ACHN (cell line): ENCODE data around the gene OCSTAMP.

Source experiments
- DNase-seq: peaks from one replicate; pipeline ENCODE4 v3.0.0-alpha.2; 2015
- in situ Hi-C: cut with HindIII; loops from 2 replicates; pipeline ENCODE4 v1.10.0; 2017; ENCODE audit warnings: low sequenced_read_pairs, low pct_ligation_motif_present, low pct_unique_long_range_greater_than_20kb

Gene OCSTAMP

GRCh38 chr20:46539113-46539512 lies 11.3 kb downstream of the OCSTAMP start:
- no peak for DNase-seq
- in situ Hi-C loops = no loop called here

DNA sequence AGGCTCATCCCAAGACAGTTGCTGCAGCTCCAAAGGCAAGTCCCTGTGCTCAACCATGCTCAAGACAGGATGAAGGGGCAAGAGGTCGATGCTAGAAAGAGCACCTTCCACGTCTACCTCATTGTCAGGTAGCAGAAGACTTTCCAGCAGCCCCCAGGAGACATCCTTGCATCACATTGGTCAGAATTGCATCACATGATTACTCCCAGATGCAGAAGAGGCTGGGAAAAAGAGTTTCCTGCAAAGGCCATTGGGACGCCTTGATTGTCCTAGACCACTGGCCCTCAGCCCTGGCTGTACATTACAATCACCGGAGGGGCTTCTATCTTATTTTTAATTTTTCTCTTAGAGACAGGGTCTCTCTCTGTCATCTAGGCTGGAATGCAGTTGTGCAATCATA lies 19.8 kb downstream of the OCSTAMP start:
- in situ Hi-C loops = no loop called here
- no peak for DNase-seq

DNA sequence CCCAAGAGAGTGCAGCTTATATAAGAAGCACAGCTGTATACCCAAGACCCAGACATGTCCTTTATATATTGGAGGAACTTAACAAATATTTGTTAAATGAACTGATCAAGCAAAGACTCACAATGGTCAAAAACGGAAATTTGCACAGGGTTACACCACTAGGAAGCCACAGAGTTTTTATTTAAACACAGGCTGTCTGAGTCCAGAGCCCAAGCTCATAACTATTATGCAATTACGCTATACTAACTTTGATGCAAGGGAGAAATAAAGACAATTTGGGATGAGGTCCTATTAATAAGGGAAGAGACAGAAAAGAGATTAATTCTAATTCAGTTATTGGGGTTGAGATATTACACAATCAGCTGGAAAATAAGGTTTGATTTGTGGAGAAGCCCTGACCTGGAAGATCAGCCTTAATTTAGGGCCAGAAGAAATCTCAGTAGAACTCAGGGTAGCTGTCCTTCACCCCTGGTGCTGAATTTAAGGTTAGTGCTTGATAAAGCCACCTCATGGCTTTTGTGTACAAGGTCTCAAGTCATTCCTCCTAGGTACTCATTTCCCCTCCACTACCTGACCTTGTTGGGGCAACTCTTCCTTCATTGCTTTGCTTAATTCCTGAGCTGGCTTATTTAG lies 26.6 kb downstream of the OCSTAMP start:
- in situ Hi-C loops = no loop called here
- DNase-seq = peak; percentile 25

DNA sequence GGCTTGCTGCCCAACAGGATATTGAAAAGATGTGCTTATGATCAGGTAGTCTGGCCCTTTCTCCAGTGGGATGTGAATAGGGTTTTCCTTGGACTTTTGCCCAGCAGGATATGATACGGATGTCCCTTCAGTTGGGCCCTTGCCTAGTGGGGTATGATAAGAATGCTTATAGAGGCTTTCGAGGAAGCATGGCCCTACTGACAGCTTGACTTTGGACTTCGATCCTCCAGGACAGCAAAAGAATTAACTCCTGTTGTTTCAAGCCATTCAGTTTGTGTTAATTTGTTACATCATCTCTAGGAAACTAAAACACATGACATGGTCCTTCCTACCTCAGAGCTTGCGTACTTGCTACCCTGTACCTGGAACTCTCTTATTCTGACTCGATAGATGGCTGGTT lies 27.3 kb downstream of the OCSTAMP start:
- in situ Hi-C loops = no loop called here
- no peak for DNase-seq

DNA sequence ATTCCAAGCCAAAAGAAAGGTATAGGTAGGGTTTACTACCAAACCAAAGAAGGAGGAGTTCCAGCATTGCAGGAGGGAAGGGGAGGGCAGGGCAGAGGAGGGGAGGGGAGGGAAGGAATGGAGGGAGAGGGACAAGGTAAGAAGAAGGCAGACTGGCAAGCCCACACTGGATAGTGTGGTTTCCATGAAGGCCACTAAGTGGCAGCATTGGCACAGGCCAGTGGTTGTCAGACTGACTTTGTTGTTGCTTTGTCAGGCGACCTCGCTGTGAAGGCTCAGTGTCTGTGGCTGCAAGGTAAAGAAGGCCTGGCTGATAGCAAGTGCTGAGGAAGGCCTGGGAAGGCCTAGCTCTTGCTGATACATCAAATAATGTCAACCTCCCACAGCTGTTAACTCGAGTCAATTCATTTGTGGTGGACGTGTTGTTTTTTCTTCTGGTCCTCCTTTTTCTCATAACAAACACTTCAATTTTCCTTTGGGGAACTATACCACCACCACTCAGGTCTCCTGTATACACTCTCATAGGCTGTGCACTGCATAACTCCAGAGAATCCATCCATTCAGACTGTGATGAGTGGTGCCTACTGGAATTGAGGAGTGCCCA lies 29.4 kb downstream of the OCSTAMP start:
- in situ Hi-C loops = no loop called here
- DNase-seq = peak; percentile 52

GRCh38 chr20:46520540-46520939 lies 29.9 kb downstream of the OCSTAMP start:
- in situ Hi-C loops = no loop called here

GRCh38 chr20:46519471-46520068 lies 30.9 kb downstream of the OCSTAMP start:
- DNase-seq = no peak
- in situ Hi-C loops = no loop called here

More at GRCh38 chr20:46520540-46520939, 29.9 kb downstream of the OCSTAMP start:
- DNase-seq = no peak

GRCh38 chr20:46512943-46513844 lies 37.3 kb downstream of the OCSTAMP start, which contains the start of gene ZNF334:
TSS of gene ZNF334 (minus strand) at chr20:46513559. CDS start at chr20:46512102, 1,457 bp downstream.
- DNase-seq = no peak
- in situ Hi-C loops = no loop called here

GRCh38 chr20:46509523-46509922 lies 40.9 kb downstream of the OCSTAMP start:
- in situ Hi-C loops = no loop called here
- no peak for DNase-seq

DNA sequence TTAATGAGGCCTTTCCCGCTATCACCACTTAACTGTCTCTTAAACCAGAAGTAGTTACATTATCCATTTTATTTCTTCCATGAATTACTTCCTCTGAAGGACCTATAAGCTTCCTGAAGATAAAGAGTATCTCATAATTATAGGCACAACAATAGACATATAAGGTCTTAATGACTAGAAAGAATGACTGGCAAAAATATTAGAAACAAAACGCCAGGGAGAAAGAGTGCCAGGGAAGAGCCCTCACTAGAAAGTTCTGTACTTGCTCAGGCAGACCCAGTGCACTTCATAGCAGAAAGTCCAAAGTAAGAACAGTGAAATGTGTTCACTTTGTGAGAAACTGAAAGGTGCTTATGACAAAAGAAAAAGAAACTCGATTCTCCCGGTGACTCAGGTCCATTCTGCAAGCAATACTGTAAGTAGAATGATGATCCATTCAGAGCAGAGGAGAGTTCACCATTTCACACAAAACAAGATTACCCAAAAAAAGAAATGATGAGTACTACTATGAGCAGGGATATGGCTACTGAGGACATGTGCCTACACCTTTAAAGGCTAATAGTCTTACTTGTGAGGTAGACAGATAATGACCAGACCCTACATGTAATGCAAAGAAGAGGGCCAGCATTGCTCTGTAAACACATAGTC lies 42.6 kb downstream of the OCSTAMP start:
- no peak for DNase-seq
- in situ Hi-C loops = no loop called here

DNA sequence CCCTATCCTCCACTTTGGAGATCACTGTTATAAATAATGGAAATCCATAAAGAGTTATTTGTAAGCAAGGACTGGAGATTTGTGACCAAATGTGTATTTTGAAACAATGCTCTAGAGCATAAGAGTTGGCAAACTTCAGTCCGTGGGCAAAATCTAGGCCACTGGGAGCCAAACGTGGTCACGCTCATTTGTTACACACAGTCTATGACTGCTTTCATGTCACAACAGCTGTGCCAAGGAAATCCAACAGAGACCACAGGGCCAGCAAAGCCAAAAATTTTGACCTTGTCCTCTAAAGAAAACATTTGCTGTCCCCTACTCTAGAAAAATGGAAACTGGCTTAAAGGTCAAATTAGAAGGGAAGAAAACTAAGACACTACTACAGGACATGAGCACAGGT lies 44.9 kb downstream of the OCSTAMP start:
- in situ Hi-C loops = no loop called here
- no peak for DNase-seq

GRCh38 chr20:46501961-46502360 lies 48.5 kb downstream of the OCSTAMP start:
- in situ Hi-C loops = no loop called here
- DNase-seq = no peak

DNA sequence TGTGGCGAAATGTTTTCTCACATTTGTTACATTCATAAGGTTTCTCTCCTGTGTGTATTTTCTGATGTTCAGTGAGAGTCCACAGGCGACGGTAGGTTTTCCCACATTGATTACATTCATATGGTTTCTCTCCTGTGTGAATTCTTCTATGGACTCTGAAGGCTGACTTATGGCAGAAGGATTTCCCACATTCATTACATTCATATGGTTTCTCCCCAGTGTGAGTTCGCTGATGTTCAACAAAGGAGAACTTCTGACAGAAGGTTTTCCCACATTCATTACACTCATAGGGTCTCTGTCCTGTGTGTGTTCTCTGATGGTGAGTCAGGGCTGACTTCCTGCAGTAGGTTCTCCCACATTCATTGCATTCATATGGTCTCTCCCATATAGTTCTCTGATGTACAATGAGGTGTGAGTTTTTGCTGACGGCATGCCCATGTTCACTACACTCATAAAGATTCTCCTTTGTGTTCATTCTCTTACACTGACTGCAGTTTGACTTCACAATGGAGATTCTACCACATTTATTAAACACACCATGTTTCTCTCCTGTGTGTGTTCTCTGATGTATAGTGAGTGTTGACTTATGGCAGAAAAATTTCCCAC lies 49.0 kb downstream of the OCSTAMP start:
- in situ Hi-C loops = no loop called here
- DNase-seq = no peak

- DNase-seq = no peak
- in situ Hi-C loops = no loop called here
These were observed 56.4 kb downstream of the OCSTAMP start for GRCh38 chr20:46494077-46494476.

DNA sequence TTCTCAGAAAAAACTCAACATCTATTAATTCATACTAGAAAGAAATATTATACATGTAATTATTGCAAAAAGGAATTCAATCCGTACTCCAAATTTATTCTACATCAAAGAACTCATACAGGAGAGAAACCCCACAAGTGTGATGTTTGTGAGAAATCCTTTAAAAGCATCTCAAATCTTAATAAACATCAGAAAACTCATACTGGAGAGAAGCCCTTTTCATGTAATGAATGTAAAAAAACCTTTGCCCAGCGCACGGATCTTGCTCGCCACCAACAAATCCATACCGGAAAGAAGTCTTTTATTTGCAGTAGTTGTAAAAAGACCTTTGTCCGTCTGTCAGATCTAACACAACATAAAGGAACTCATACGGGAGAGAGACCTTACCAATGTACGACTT lies 59.1 kb downstream of the OCSTAMP start:
- no peak for DNase-seq
- in situ Hi-C loops = no loop called here
